K562 treated with DMSO at 1 percent for 12 hours (cell line): ENCODE measurements around the gene PRM2. TPM values are rescaled to one million over a fixed set of nuclear protein-coding genes. Genes with fewer than 3 reads are reported as not detected.

Source experiments
- total RNA-seq: library from RNA; unstranded; fragments of 300-600 nt; gene quantifications from 2 replicates; pipeline ENCODE4 v1.2.3, GENCODE V29; 2022; ENCODE audit not compliant: insufficient read depth

The PRM2 gene
- not detected in 2 replicates for total RNA-seq

GRCh38 chr16:11276143-11276895, at the start of gene PRM2:
Gene PRM2, minus strand, starts transcription at chr16:11276480. Its CDS starts 110 bp downstream, at chr16:11276370.

GRCh38 chr16:11280616-11281522, 4.6 kb upstream of the PRM2 start, which contains the start of gene PRM1:
Gene PRM1, minus strand, starts transcription at chr16:11281330. Its CDS starts 92 bp downstream, at chr16:11281238.

GRCh38 chr16:11272921-11273720, 3.2 kb downstream of the PRM2 start, which contains the start of gene PRM3:
Gene PRM3, minus strand, starts transcription at chr16:11273629. Its CDS starts 34 bp downstream, at chr16:11273595.

GRCh38 chr16:11268921-11269375, 7.3 kb downstream of the PRM2 start, which contains the start of gene TNP2:
Gene TNP2, minus strand, starts transcription at chr16:11269325. Its CDS starts 63 bp downstream, at chr16:11269262.

GRCh38 chr16:11255737-11256660, 20.3 kb downstream of the PRM2 start, which contains the start of gene SOCS1:
Gene SOCS1, minus strand, starts transcription at chr16:11256204. Its CDS starts 726 bp downstream, at chr16:11255478.

Other genes starting within 250 kb of the PRM2 start
- 75.1 and 107 TPM in 2 replicates for gene SOCS1, start 20.3 kb downstream of the PRM2 start, total RNA-seq
- not detected in 2 replicates for gene TNP2, start 7.2 kb downstream of the PRM2 start, total RNA-seq
- gene PRM3, start 2.9 kb downstream of the PRM2 start, total RNA-seq: not detected in 2 replicates
- not detected in 2 replicates for gene PRM1, start 4.8 kb upstream of the PRM2 start, total RNA-seq
- 68.6 and 88.7 TPM in 2 replicates for gene RMI2, start 69.0 kb upstream of the PRM2 start, total RNA-seq